ENCODE data around the gene JAKMIP1.

DNA sequence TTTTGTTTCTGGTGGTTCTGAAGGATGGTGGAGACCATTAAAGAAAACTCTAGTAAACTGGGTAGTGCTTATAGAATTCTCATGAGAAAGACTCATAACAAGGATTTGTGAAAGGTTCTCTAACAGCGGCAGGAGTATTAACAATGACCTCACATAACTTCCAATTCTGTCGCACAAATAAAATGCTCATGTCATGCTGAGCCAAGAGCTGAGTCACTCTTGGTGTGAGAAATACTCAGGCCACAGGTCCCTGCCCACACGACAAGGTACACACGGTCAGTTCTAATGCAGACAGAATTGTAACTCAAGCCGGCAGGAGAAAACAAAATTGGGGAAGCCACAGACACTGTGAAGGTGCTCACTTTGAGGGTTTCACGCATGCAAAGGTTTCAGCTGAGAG, 147.7 kb downstream of the JAKMIP1 start:
- TF ChIP-seq, protein P1, sequence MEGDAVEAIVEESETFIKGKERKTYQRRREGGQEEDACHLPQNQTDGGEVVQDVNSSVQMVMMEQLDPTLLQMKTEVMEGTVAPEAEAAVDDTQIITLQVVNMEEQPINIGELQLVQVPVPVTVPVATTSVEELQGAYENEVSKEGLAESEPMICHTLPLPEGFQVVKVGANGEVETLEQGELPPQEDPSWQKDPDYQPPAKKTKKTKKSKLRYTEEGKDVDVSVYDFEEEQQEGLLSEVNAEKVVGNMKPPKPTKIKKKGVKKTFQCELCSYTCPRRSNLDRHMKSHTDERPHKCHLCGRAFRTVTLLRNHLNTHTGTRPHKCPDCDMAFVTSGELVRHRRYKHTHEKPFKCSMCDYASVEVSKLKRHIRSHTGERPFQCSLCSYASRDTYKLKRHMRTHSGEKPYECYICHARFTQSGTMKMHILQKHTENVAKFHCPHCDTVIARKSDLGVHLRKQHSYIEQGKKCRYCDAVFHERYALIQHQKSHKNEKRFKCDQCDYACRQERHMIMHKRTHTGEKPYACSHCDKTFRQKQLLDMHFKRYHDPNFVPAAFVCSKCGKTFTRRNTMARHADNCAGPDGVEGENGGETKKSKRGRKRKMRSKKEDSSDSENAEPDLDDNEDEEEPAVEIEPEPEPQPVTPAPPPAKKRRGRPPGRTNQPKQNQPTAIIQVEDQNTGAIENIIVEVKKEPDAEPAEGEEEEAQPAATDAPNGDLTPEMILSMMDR (conservative IDR thresholded peaks at IDR 0.05; ENCODE audit: low read length): no peak
- no peak for TF ChIP-seq EZH2phosphoT487 (IDR thresholded peaks at IDR 0.05; ENCODE audit: borderline replicate concordance, low read depth, low read length)

Measured in OCI-LY7 (cell line).